ENCODE results near the gene ABCG4. TPM values are rescaled to one million over a fixed set of nuclear protein-coding genes. Genes with fewer than 3 reads are reported as not detected.
"Not testable (repeated sequence)": the region's sequence is repeated elsewhere in the genome, so short reads cannot be mapped to it uniquely, and the experiment has no call there.

ABCG4 gene
- polyA plus RNA-seq, 3 donors: 0.01 to 0.34 (median 0.06) TPM

GRCh38 chr11:119169282-119169719 lies 20.4 kb downstream of the ABCG4 start:
- peak overlapping the region; percentile 86 for H3K27ac ChIP-seq (ENCODE audit: low read depth, low read length)
- 13 to 16% (median 14%) methylated on average over 15 of the region's 15 CpGs for WGBS, 3 donors

- WGBS, 3 donors: 76 to 95% (median 89%) methylated on average over 2 of the region's 2 CpGs
- no peak overlapping the region for H3K27ac ChIP-seq (ENCODE audit: low read depth, low read length)
These were observed 23.7 kb downstream of the ABCG4 start for GRCh38 chr11:119172513-119172912.

DNA sequence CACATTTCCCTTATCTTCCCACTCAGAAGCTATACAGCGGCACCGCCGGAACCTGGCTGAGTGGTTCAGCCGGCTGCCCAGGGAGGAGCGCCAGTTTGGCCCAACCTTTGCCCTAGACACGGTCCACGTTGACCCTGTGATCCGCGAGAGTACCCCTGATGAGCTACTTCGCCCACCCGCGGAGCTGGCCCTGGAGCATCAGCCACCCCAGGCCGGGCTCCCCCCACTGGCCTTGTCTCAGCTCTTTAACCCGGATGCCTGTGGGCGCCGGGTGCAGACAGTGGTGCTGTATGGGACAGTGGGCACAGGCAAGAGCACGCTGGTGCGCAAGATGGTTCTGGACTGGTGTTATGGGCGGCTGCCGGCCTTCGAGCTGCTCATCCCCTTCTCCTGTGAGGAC lies 24.6 kb downstream of the ABCG4 start:
- no peak overlapping the region for H3K27ac ChIP-seq (ENCODE audit: low read depth, low read length)
- WGBS, 3 donors: 95% methylated on average over 21 of the region's 21 CpGs

DNA sequence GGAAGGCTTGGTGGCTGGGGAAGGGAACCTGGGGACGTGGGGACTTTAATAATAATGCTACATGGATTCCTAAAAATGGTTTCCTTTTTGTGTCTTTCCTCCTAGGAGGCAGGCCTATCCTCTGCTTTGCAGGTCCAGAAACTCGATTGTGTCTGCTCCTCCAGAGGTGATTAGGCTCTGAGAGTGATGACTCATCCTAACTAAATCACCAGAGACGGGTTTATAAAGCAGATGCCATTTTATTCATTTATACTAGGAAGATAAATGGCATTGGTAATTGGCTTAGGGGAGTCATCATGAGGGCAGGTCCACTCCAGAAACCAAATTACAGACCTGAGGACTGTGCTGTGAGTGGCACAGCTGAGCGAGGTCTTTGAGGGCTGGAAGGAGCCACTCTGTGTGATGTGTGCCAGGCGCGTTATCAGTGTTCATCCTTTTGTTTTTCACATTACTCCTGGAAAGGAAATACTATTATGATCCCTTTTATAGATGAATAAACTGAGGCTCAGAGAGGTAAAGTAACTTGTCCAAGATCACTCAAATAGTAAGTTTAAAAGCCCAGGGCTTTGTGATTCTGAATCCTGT lies 26.7 kb downstream of the ABCG4 start:
- no peak overlapping the region for H3K27ac ChIP-seq (ENCODE audit: low read depth, low read length)
- 68 to 84% (median 69%) methylated on average over 6 of the region's 6 CpGs for WGBS, 3 donors

DNA sequence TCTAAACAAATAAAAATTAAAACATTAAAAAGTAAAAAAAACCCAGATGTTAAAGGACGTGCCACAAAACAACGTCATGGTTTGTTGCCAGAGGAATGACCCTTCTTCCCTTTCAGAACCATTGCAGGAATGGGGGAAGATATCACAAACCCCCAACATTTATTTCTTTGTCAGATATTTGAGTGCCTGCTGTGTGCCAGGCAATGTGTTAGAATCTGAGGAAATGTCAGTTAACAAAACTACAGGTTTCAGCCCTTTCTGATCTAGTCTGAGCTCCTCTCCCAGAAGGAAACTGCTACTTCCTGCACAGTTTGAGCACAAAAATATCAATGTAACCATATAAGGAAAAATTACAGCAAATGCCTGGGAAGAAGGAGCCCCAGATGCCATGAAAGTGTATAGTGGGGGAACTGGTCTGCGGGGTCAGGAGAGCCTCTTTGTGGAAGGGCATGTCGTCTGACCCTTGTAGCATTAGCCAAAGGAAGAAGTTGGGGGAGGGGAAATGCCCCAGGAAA lies 29.4 kb downstream of the ABCG4 start:
- no peak overlapping the region for H3K27ac ChIP-seq (ENCODE audit: low read depth, low read length)
- WGBS, 3 donors: 41 to 80% (median 46%) methylated on average over 4 of the region's 4 CpGs

DNA sequence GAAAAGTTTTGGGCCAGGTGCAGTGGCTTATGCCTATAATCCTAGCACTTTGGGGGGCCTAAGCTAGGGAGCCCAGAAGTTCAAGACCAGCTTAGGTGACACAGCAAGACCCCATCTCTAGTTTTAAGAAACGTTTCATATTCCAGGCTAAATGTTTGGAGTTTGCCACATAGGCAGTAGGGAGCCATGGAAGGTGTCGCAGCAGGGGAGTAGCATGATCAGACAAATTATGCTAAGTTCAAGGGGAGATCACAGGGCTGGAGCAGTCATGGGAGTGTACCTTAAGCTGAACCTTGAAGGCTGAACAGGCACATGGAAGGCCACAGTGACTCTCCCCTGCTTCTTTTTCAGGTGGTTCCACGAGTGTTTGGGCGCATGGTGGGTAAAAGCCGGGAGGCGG lies 30.5 kb downstream of the ABCG4 start:
- no peak overlapping the region for H3K27ac ChIP-seq (ENCODE audit: low read depth, low read length)
- 92 to 96% (median 96%) methylated on average over 6 of the region's 6 CpGs for WGBS, 3 donors

DNA sequence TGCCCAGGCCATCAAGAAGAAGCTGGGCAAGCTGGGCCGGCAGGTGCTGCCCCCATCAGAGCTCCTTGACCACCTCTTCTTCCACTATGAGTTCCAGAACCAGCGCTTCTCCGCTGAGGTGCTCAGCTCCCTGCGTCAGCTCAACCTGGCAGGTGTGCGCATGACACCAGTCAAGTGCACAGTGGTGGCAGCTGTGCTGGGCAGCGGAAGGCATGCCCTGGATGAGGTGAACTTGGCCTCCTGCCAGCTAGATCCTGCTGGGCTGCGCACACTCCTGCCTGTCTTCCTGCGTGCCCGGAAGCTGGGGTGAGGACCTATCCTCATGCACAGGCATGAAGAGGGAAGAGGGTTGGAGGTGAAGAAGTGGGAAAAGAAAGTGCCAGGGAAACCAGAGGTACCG lies 31.1 kb downstream of the ABCG4 start:
- 86 to 95% (median 88%) methylated on average over 10 of the region's 10 CpGs for WGBS, 3 donors
- H3K27ac ChIP-seq (ENCODE audit: low read depth, low read length): no peak overlapping the region

DNA sequence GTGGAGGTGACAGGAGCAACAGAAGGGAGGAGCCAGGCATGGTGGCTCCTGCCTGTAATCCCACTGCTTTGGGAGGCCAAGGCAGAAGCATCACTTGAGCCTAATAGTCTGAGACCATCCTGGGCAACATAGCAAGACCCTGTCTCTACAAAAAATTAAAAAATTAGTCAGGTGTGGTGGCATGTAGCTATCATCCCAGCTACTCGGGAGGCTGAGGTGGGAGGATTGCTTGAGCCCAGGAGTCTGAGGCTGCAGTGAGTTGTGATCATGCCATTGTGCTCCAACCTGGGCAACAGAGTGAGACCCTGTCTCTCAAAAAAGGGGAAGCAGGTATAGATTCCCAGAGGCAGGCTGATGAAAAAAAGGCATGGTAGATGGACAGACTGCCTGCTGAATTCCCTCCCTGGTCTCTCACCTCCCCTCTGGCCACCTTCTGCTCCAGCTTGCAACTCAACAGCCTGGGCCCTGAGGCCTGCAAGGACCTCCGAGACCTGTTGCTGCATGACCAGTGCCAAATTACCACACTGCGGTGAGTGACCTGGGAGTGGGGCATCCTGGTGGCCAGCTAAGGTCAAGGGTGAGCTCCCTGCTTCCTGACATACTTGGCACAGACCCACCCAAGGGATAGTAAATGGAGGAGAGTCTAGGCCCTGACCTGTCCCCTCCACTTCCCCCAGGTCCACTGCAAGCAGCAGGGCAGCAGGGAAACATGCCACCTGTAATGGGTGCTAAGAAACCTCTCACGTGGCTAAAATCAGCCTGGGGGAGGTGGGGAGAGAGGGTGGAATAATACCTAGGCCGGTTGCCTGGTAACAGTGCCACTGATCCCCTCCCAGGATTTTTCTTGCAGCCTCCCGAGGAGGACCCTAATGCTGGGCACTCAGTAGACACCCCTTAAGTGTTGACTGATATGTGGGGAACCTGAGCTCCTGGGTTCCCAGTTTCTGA lies 32.2 kb downstream of the ABCG4 start:
- WGBS, 3 donors: 76 to 87% (median 82%) methylated on average over 6 of the region's 6 CpGs
- no peak overlapping the region for H3K27ac ChIP-seq (ENCODE audit: low read depth, low read length)

DNA sequence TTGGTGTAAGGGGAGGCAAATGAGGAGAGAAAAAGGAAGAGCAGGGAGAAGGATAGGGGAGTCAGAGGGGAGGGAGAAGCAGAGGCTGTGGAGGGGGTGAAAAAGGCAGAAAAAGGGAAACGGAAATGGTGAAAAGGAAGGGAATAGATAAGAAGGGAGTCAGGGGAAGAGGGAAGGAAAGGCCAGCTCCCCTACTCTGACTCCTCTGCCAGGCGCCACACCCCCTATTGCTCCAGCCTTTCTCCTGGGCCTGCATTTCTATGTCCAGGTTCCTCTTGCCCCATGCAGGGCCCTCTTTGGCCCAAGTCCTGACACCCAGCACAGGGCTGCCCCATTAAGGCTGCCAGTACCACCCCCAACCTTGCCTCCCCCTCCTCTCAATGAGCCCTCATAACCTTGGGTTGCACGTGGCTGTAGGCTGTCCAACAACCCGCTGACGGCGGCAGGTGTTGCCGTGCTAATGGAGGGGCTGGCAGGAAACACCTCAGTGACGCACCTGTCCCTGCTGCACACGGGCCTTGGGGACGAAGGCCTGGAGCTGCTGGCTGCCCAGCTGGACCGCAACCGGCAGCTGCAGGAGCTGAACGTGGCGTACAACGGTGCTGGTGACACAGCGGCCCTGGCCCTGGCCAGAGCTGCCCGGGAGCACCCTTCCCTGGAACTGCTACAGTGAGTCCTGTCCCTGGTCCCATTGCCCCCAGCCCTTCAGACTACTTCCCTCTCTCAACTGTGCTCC lies 33.0 kb downstream of the ABCG4 start:
- WGBS, 3 donors: 81 to 87% (median 83%) methylated on average over 15 to 17 of the region's 17 CpGs
- H3K27ac ChIP-seq (ENCODE audit: low read depth, low read length): no peak overlapping the region

DNA sequence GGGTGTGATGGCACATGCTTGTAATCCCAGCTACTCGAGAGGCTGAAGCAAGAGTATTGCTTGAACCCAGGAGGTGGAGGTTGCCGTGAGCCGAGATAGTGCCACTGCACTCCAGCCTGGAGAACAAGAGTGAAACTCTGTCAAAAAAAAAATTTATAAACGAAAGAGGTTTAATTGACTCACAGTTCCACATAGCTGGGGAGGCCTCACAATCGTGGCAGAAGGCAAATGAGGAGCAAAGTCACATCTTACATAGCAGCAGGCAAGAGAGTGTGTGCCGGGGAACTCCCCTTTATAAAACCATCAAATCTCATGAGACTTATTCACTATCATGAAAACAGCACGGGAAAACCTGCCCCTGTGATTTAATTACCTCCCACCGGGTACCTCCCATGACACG lies 35.5 kb downstream of the ABCG4 start:
- H3K27ac ChIP-seq (ENCODE audit: low read depth, low read length): not testable (repeated sequence)
- WGBS, 3 donors: 85 to 88% (median 85%) methylated on average over 9 of the region's 9 CpGs

DNA sequence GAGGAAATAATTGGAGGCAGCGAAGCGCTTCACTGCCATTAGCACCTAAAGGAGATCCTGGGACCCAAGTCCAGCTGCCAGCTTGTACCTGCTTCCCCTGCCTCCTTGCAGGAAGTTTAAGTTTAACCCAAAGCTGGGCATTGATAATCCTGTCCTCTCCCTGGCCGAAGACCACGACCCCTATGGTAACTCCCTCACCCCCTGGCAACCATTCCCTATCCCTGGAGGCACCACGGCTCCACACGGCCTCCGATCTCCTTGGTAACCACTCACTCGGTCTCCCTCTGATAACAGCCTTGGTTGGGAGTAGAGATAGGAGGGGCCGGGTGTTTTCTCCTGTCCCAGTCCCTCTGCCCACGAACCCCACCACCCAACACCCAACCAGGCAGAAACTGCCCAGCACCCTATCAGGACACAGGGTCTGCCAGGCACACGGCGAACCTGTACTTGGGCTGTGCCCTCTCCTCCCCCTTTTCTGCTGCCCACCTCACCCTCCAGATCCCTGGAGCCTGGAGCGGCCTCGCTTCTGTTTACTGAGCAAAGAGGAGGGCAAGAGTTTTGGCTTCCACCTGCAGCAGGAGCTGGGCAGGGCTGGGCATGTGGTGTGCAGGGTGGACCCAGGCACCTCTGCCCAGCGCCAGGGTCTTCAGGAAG lies 37.3 kb downstream of the ABCG4 start:
- WGBS, 3 donors: 35 to 59% (median 57%) methylated on average over 15 of the region's 15 CpGs
- H3K27ac ChIP-seq (ENCODE audit: low read depth, low read length): no peak overlapping the region

DNA sequence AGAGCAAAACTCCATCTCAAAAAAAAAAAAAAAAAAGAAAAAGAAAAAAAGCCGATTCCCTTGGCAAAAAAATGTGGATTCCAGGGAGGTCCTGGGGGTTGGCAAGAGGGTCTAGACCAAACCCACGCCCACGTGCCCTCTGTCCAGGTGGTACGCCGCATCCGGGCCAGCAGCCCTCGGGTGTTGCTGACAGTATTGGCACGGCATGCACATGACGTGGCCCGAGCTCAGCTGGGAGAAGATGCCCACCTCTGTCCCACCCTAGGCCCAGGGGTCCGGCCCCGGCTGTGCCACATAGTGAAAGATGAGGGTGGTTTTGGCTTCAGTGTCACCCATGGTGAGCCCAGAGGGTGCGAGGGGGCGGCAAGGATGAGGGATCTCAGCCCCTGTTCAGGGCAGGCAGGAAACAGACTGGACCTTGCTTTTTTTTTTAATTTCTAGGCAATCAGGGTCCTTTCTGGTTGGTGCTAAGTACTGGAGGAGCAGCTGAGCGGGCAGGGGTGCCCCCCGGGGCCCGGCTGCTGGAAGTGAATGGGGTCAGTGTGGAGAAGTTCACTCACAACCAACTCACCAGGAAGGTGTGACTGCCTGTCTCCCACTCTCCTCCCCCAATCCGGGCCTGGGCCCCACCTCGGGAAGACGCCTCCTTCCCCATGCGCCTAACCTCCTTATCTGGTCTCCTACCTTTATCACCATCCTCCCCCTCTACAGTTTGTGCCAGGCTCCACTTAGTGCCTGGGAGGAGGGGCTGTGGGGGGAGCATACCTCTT lies 38.5 kb downstream of the ABCG4 start:
- WGBS, 3 donors: 77 to 84% (median 77%) methylated on average over 21 of the region's 21 CpGs
- H3K27ac ChIP-seq (ENCODE audit: low read depth, low read length): no peak overlapping the region

DNA sequence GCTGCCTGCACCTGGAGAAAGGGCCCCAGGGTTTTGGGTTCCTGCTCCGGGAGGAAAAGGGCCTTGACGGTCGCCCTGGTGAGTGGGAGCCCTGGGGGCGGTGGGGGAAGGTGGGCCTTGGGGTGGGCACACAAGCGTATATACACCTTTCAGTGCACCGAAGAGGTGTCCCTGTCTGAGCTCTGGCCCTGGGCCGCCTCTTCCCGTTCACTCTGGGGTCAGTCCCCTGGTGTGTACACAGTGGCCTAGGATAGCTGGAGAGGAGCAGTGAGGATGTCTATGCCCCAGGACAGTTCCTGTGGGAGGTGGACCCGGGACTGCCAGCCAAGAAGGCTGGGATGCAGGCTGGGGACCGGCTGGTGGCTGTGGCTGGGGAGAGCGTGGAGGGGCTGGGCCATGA lies 39.2 kb downstream of the ABCG4 start:
- WGBS, 3 donors: 80 to 89% (median 81%) methylated on average over 11 of the region's 11 CpGs
- H3K27ac ChIP-seq (ENCODE audit: low read depth, low read length): no peak overlapping the region

DNA sequence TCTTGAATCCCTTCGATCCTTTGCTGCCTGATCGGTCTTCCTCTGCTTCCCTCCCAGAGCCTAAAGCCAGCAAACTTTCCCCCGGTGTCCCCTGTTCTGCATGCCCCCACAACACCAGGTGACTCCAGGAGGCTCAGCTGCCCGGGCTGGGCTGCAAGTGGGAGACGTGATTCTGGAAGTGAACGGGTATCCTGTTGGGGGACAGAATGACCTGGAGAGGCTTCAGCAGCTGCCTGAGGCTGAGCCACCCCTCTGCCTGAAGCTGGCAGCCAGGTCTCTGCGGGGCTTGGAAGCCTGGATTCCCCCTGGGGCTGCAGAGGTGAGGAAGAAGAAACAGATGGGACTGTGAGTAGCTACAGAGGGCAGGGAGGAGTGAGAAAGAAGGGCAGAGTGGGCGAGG lies 40.0 kb downstream of the ABCG4 start:
- no peak overlapping the region for H3K27ac ChIP-seq (ENCODE audit: low read depth, low read length)
- WGBS, 3 donors: 89 to 90% (median 90%) methylated on average over 8 of the region's 8 CpGs

GRCh38 chr11:119189393-119189792 lies 40.5 kb downstream of the ABCG4 start:
- no peak overlapping the region for H3K27ac ChIP-seq (ENCODE audit: low read depth, low read length)
- 85 to 90% (median 87%) methylated on average over 4 of the region's 4 CpGs for WGBS, 3 donors

- 74 to 82% (median 79%) methylated on average over 9 of the region's 9 CpGs for WGBS, 3 donors
These were observed 41.7 kb downstream of the ABCG4 start for GRCh38 chr11:119190531-119190930.

DNA sequence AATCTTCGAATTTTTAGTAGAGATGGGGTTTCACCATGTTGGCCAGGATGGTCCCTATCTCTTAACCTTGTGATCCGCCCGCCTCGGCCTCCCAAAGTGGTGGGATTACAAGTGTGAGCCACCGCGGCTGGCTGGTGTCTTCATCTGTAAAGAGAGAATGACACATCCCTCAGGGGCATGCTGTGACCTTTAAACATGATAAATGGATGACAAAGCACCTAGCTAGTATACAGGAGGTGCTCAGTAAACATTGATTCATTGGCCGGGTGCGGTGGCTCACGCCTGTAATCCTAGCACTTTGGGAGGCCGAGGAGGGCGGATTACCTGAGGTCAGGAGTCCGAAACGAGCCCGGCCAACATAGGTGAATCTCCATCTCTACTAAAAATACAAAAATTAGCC lies 42.4 kb downstream of the ABCG4 start:
- WGBS, 3 donors: 89 to 91% (median 89%) methylated on average over 14 of the region's 14 CpGs
- not testable (repeated sequence) for H3K27ac ChIP-seq (ENCODE audit: low read depth, low read length)

More at GRCh38 chr11:119190531-119190930, 41.7 kb downstream of the ABCG4 start:
- H3K27ac ChIP-seq (ENCODE audit: low read depth, low read length): no peak overlapping the region

DNA sequence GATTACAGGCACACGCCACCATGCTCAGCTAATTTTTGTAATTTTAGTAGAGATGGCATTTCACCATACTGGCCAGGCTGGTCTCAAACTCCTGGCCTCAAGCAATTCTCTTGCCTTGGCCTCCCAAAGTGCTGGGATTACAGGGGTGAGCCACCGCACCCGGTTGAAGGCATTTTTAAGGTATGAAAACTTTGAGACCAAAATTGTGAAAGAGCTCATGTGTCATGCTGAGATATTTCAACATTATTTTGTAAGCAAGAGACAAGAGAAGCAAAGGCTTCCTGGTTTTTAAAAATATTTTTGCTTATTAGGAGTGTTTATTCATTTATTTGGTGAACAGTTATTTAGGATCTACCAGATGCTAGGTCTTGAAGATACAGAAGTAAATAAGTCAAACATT lies 43.3 kb downstream of the ABCG4 start:
- WGBS, 3 donors: 68 to 97% (median 76%) methylated on average over 3 of the region's 3 CpGs

More for the DNA sequence above, 43.3 kb downstream of the ABCG4 start:
- no peak overlapping the region for H3K27ac ChIP-seq (ENCODE audit: low read depth, low read length)
